HL-60 (cell line): Measurements from ENCODE around the gene TEDDM1.

Experiments
- DNase-seq, 2 experiments: peaks; one replicate each; pipeline ENCODE4 v3.0.0-alpha.2; 2010 to 2020; ENCODE audit warnings: low read depth in 1 of 2, low spot score in 1 of 2
- H3K27ac ChIP-seq: fragments of 250-450 bp; sonication (Bioruptor Pico); replicated peaks from 2 replicates; pipeline ENCODE4 v1.5.1; 2020; ENCODE audit warnings: mild to moderate bottlenecking, moderate library complexity
- H3K27me3 ChIP-seq: fragments of 250-450 bp; sonication (Bioruptor Pico); 2 replicates; pipeline ENCODE4 v1.5.1; 2021; ENCODE audit warnings: mild to moderate bottlenecking, moderate library complexity; ENCODE audit not compliant: insufficient read depth, poor library complexity, severe bottlenecking
- H3K4me3 ChIP-seq: replicated peaks from 2 replicates; pipeline ENCODE4 v1.5.1; 2011; ENCODE audit warnings: mild to moderate bottlenecking, control low read depth, low read length; ENCODE audit not compliant: insufficient read depth
- GABPA ChIP-seq: IDR thresholded peaks from 2 replicates; pipeline ENCODE4 v1.6.1; 2012; ENCODE audit warnings: low read depth
- POLR2AphosphoS5 ChIP-seq: IDR thresholded peaks from 2 replicates; pipeline ENCODE4 v1.6.1; 2012; ENCODE audit warnings: low read depth
- SPI1 ChIP-seq: IDR thresholded peaks from 2 replicates; pipeline ENCODE4 v1.6.1; 2012; ENCODE audit warnings: low read depth, mild to moderate bottlenecking, borderline replicate concordance
- TF ChIP-seq, protein P1 (sequence below): IDR thresholded peaks from one replicate; pipeline ENCODE4 v1.5.1; 2011; ENCODE audit warnings: low read length, control low read depth, inconsistent platforms; ENCODE audit not compliant: insufficient read depth
- TF ChIP-seq, protein P2 (sequence below): IDR thresholded peaks from 2 replicates; pipeline ENCODE4 v1.6.1; 2012; ENCODE audit warnings: low read depth; ENCODE audit not compliant: insufficient replicate concordance

TEDDM1 gene

DNA sequence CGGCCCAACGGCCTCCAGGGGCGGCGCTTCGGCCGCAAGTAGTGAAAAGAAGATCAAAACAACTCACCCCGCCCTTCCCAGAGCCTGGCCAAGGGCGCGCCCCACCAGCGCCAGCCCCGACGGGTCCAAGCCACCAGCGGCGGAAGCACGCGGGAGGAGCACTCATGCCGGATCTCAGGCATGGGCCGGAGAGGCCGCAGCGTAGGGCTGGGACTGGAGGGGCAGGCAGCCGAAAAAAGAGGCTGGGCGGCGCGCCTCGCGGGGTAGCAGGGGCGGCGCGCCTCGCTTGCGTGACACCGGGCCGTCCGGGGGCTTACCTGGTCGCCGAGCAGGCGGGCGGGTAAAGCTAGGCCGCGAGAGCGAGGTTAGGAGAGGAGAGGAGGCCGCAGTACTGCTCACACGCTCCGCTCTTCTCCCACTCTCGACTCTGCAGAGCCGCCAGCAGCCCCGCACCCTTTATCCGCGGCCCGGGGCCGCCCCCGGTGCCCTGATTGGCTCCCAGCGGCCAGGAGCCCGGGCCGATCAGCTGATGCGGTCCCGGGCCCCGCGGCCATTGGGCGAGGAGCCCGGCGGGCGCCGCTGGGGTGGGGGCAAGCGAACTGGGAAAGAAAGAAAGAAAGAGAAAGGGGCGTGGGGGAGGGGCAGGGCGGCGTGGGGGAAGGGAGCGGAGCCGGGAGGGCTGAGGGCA is 9.0 kb downstream of the TEDDM1 start, which contains the start of gene GLUL:
GLUL (minus strand) TSS at position 429 of the 688 bp plus-strand sequence. CDS start 3,053 bp downstream, outside the sequence.
- Histone ChIP-seq H3K4me3 (peak within 1 kb of the TSS; percentile 56), H3K27me3 (no peaks in the 10 kb centered on the region), H3K27ac (peak within 1 kb of the TSS; percentile 95)
- TF ChIP-seq GABPA = no peak
- TF ChIP-seq, protein P1, sequence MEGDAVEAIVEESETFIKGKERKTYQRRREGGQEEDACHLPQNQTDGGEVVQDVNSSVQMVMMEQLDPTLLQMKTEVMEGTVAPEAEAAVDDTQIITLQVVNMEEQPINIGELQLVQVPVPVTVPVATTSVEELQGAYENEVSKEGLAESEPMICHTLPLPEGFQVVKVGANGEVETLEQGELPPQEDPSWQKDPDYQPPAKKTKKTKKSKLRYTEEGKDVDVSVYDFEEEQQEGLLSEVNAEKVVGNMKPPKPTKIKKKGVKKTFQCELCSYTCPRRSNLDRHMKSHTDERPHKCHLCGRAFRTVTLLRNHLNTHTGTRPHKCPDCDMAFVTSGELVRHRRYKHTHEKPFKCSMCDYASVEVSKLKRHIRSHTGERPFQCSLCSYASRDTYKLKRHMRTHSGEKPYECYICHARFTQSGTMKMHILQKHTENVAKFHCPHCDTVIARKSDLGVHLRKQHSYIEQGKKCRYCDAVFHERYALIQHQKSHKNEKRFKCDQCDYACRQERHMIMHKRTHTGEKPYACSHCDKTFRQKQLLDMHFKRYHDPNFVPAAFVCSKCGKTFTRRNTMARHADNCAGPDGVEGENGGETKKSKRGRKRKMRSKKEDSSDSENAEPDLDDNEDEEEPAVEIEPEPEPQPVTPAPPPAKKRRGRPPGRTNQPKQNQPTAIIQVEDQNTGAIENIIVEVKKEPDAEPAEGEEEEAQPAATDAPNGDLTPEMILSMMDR = no peak
- TF ChIP-seq, protein P2, sequence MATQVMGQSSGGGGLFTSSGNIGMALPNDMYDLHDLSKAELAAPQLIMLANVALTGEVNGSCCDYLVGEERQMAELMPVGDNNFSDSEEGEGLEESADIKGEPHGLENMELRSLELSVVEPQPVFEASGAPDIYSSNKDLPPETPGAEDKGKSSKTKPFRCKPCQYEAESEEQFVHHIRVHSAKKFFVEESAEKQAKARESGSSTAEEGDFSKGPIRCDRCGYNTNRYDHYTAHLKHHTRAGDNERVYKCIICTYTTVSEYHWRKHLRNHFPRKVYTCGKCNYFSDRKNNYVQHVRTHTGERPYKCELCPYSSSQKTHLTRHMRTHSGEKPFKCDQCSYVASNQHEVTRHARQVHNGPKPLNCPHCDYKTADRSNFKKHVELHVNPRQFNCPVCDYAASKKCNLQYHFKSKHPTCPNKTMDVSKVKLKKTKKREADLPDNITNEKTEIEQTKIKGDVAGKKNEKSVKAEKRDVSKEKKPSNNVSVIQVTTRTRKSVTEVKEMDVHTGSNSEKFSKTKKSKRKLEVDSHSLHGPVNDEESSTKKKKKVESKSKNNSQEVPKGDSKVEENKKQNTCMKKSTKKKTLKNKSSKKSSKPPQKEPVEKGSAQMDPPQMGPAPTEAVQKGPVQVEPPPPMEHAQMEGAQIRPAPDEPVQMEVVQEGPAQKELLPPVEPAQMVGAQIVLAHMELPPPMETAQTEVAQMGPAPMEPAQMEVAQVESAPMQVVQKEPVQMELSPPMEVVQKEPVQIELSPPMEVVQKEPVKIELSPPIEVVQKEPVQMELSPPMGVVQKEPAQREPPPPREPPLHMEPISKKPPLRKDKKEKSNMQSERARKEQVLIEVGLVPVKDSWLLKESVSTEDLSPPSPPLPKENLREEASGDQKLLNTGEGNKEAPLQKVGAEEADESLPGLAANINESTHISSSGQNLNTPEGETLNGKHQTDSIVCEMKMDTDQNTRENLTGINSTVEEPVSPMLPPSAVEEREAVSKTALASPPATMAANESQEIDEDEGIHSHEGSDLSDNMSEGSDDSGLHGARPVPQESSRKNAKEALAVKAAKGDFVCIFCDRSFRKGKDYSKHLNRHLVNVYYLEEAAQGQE = peak; percentile 78
- no peak for TF ChIP-seq SPI1
- TF ChIP-seq POLR2AphosphoS5 = peak; percentile 98
- peak; percentile 85 to 94 for DNase-seq

DNA sequence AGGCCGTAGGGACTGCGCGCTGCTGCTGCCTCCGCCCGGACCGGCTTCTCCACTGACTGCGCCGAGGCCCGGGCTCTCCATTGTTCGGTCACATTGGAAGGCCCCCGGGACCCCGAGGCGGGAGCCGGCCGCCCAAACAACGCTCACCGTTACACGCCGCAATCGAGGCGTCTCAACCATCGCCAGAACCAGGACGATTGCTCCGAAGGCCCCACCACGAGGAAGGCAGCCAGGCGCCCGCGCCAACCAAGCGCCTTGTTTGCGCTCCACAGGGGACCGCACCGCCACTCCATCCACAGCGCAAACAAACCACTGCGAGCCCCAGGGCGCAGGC is 9.5 kb downstream of the TEDDM1 start:
- TF ChIP-seq POLR2AphosphoS5 = no peak
- TF ChIP-seq, protein P2 = no peak
- TF ChIP-seq SPI1 = no peak
- TF ChIP-seq, protein P1 = no peak
- TF ChIP-seq GABPA = no peak
- no peak for DNase-seq

GRCh38 chr1:182389619-182390047 is 10.8 kb downstream of the TEDDM1 start:
- Histone ChIP-seq H3K4me3 (peak overlapping the region; percentile 56), H3K27me3 (no peaks in the 10 kb centered on the region), H3K27ac (peak overlapping the region; percentile 95)
- TF ChIP-seq, protein P2 = no peak
- TF ChIP-seq GABPA (no peak), SPI1 (no peak), POLR2AphosphoS5 (no peak)
- TF ChIP-seq, protein P1 = no peak
- peak in 1 of 2 experiments; percentile 73 for DNase-seq

More for the DNA sequence above, 9.5 kb downstream of the TEDDM1 start:
- Histone ChIP-seq H3K4me3 (peak overlapping the region; percentile 56), H3K27me3 (no peaks in the 10 kb centered on the region), H3K27ac (peak overlapping the region; percentile 95)
